M059J (cell line): Measurements from ENCODE around the gene DOCK3. TPM values are rescaled to one million over a fixed set of nuclear protein-coding genes. Genes with fewer than 3 reads are reported as not detected.

ENCODE experiments used
- DNase-seq: peaks from one replicate; pipeline ENCODE4 v3.0.0-alpha.2; 2012; ENCODE audit warnings: low read depth
- total RNA-seq: library from RNA; depleted of rRNA; stranded (reverse); fragments of >200 nt; shearing (Covaris generic); gene quantifications from 2 replicates; pipeline ENCODE4 v1.2.3, GENCODE V29; 2014; rRNA removed

Gene DOCK3
- total RNA-seq, 1 experiment from 2014 or later: 1.0 TPM

DNA sequence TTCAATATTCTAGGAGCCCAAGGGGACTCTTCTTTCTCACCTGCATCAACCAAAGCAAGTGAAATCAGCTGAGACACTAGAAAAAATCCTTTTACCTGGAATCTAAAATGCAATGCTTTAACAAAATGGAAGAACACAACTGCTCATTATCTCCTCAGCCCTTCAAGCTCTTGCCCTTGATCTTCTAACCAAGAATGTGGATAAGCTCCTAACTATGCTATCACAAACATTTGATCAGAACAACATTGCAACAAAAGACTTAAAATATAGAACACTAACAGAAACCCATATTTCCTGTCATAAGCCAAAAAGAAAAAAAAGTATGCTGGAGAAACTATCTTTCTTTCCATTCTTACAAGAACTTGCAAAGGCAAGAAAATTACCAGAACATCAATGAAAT lies 728.9 kb downstream of the DOCK3 start:
- no peak for DNase-seq

DNA sequence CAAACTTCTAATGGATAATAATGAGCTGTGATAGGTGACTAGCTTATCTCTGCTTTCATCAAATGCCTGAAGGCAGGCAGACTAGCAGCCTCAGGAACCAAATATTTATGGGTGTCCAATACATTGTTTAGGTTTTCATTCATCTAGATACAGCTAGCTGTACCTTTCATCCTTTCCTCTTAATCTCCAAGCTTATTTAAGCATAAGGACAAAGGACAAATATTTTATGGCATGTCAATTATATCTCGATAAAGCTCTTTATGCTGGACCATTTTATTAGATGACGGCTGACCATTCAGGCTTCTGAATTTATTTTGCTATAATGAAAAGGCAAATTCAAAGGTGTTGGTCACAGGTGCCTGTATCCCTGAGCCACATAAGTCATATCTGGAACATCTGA lies 733.3 kb downstream of the DOCK3 start:
- no peak for DNase-seq

GRCh38 chr3:51408813-51409212 lies 734.1 kb downstream of the DOCK3 start:
- no peak for DNase-seq

GRCh38 chr3:51422211-51422610 lies 747.5 kb downstream of the DOCK3 start:
- no peak for DNase-seq

DNA sequence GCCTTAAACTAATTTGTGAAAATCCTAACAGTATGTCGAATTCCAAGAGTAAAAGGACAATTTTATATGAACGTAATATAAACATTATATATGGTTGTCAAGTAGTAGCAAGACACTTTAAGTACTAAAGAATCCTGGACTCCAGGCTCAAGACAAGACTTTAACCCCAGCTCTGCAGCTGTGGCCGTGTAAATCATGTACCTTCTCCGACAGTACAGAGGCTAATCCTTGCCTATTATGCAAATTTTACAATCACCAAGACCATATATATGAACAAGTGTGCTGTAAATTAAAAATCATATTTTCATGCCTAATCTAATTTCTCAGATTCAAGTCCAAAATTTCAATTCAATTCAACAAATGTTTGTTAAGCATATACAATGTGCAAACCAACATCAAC lies 752.2 kb downstream of the DOCK3 start:
- no peak for DNase-seq

DNA sequence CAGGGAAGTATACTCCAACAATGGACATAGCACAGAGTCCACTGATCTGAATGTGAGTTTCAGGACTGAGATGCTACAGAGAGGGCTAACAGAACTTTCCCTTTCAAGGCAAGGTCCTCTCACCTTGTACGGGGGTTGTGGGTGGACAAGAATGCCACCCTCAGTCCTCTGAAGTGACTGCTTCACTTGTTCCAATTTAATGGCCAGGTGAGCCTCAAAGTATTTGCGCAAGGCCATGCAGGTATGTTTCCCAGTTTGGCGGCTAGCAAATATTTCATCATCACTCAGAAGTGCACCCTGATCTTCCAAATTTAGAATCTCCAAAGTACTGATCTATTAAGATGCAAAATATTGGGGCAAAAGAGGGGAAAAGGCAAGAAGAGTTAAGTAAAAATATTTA lies 754.4 kb downstream of the DOCK3 start:
- DNase-seq: no peak

Other genes starting within 250 kb of the DOCK3 start
- gene CACNA2D2, start 171.3 kb upstream of the DOCK3 start, total RNA-seq: not detected in 2 replicates
- 0.05 and 2.7 TPM in 2 replicates for gene C3orf18, start 107.2 kb upstream of the DOCK3 start, total RNA-seq
- gene HEMK1, start 105.4 kb upstream of the DOCK3 start, total RNA-seq: 5.5 and 7.3 TPM in 2 replicates
- 0.81 and 0.99 TPM in 2 replicates for gene CISH, start 63.2 kb upstream of the DOCK3 start, total RNA-seq
- gene MAPKAPK3, start 57.8 kb upstream of the DOCK3 start, total RNA-seq: 40.0 and 46.4 TPM in 2 replicates